Activated CD4-positive, alpha-beta T cell treated with anti-CD3 and anti-CD28 coated beads for 1 hour (primary cell): ENCODE results near the gene MOSMO.
"Not testable (repeated sequence)": the region's sequence is repeated elsewhere in the genome, so short reads cannot be mapped to it uniquely, and the experiment has no call there.

Experiments
- DNase-seq: peaks from one replicate; pipeline ENCODE4 v3.0.0-alpha.2; 2020

MOSMO gene

DNA sequence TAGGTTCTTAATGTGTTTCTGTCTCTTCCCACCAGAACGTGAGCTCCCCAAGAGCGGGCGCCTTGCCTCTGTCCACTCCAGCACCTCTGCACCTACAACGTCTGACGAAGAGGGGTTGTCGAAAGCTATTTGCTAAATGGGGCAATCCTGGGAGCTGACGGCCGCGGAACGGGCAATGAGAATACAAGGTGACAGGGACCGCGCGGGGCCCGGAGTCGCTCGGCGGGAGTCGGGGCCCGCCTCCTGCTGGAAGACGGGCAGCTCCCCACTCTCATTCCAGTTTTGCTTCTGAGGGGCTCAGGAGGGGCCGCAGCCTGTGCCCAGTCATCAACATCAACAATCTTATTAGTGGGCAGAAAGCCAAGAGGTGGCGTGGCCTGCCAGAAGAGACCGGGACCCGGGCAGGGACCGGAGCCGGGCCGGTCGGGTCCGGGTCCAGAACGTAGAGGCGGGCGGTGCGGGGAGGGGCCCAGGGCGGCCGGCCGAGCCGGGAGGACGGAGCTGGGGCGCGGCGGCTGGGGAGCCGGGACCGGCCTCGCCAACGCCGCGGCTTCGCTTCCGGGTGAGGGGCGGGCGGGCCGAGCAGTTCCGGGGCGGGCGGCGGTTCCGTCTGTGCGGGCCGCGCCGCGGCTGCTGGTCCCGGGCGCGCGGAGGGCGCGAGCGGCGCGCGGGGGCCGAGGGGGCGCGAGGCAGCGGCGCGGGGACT lies at the start of gene MOSMO:
TSS of gene MOSMO (plus strand) at position 603 of the 706 bp plus-strand sequence. CDS start 191 bp downstream, outside the sequence.
- peak; percentile 50 for DNase-seq

DNA sequence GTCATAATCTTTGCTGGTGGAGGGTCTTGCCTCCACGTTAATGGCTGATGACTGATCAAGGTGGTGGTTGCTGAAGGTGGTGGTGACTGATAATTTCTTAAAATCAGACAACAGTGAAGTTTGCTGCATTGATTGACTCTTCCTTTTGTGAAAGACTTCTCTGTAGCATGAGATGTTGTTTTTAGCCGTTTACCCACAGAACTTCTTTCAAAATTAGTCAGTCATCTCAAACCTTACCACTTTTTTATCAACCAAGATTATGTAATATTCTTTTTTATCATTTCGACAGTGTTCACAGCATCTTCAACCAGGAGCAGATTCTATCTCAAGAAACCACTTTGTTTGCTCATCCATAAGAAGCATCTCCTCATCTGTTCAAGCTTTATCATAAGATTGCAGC lies 48.9 kb upstream of the MOSMO start:
- no peak for DNase-seq

DNA sequence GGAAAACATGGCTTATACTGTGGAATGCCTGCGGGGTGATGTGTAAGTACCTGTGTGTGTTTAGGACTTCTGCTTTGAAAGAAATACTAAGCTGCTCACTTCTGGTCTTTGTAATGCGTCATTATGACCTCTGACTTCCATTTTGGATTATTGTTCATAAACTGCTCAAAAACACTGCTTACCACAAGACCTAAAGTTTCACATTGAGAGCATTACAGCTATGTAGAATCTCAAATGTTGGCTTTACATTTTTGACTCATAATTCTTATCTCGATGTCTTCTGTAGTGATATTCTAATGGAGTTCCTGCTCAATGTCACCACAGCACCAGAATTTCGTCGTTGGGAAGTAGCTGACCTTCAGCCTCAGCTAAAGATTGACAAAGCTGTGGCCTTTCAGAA lies 45.4 kb upstream of the MOSMO start:
- no peak for DNase-seq

DNA sequence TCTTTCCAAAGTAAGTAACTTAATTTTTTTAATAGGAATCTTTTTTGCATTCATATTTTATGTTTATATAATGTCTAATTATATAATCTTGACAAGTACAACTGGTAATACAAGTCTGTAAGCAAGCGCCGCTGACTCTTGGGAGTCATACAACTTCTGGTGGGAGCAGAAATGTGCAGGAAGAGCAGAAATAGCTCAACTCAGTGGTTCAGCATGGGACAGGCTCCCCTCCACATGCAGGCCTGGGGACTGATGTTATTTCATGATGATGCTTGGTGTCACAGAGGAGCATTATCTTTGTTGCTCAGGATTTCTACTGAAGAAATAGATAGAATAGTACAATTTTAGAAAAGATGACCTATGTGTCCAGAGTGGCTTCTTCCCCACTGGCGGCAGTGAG lies 44.0 kb upstream of the MOSMO start:
- DNase-seq, result no peak

DNA sequence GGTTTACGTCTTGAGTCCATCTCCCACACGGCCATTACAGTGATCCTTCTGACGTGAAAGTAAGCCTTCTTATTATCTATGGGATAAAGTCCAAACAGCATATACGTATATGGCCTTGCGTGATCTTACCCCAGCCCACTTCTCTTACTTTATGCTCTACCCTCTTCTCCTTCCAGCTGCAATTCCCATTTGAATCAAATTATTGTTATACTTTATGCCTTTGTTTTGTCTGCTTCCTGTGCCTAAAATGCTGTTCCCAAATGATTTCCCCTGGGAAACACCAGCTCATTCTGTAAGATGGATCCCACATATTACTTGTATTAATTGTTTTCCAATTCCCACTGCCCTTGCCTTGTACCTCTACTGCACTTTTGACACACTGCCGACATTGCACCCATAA lies 43.6 kb upstream of the MOSMO start:
- DNase-seq, result no peak

DNA sequence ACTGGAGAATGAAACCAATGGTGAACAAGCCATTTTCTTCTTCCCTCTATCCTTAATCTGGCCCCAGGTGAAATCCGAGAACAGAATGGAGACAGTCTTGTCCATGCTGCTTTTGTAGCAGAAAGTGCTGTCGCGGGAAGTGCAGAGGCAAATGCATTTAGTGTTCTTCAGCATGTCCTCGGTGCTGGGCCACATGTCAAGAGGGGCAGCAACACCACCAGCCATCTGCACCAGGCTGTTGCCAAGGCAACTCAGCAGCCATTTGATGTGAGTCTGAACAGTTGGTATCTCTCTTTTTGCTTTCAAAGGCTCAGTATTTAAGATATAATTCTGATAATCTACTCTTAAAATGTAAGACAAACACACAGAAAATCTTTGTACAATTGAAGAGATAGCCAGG lies 36.1 kb upstream of the MOSMO start:
- no peak for DNase-seq

DNA sequence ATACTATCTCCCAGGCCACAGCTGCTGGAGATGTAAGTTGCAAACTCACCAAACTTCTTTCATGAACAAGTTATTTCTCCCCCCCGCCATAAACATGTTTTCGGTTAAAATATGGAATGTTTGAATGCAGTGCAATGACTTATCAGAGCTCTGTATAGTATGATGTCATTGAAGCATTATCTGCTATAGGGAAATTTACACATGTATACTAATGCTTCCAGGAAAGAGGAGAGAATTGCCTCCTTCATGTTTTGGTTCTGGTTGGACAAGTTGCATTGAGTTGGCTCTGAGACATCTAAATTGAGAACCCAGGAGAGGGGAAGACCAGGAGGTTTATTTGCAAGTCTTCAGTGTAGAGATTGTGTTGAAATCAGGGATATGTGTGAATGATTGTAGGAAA lies 34.0 kb upstream of the MOSMO start:
- no peak for DNase-seq

DNA sequence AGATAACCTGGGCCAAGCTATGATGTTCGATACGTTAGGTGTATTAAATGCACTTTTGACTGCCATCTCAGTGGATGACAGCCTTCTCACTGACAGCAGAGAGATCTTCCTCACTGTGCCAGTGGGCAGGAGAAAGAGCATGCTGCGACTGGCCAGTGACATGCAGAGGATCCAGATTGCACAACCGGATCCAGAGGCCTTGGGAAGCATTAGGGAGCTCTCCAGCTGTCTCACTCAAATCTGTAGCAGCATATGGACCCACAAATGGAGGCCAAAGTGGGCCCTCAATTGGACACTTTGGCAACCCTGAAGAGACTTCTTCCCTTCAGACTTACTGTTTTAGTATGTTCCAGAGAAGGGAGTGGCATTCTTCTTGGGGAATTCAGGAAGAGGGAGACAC lies 27.9 kb upstream of the MOSMO start:
- no peak for DNase-seq

DNA sequence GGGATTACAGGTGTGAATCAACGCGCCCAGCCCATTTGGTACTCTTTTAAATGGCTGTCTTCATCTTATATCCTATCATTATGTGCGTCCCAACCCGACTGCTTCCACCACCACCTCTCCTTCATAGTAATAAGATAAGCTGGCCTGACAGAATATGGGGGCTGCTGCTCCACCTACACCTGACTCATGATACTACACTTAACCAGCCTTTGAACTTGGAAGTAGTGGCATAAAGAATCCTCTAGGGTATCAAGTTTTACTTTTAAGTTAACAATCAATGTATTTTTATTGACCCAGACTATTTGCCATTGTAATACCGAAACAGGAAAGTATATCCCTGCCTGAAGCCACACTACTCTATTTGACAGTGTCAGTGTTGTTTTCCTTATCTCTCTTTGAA lies 25.8 kb upstream of the MOSMO start:
- no peak for DNase-seq

DNA sequence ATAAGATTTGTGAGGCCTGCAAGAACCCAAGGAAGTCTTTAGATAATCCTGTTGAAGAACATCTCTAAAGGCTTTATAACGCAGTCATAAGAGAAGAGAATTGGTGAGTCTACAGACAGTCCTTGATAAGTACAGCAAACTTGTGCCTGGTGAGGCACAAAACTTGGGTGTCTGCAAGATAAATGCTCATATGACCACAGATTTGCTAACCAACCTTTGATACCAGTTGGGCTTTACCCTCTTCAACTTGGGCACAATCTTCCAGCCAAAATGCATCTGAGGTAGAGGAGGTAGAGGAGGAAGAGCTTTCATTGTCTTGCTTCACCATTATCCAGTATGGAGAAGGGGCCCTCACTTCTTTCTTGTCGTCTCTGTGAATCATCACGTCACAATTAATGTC lies 23.8 kb upstream of the MOSMO start:
- DNase-seq, result no peak

DNA sequence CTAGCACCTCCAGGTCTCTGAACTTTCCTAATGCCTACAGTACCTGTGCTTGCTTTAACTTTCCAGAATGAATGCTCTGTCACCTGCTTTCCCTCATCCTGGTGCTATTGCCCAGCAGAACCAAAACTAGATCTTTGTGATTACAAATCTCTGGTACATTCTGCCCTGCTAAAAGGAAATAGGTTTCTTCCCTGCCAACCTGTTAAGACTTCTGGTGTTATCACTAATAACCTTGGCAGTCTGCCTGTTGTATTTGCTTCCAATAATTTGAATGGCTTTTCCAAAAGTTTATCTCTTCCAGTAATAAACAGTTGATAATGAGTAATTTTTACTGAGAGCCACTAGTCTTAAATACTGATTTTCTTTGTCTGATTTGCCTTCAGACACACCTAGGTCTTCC lies 22.4 kb upstream of the MOSMO start:
- DNase-seq, result no peak

DNA sequence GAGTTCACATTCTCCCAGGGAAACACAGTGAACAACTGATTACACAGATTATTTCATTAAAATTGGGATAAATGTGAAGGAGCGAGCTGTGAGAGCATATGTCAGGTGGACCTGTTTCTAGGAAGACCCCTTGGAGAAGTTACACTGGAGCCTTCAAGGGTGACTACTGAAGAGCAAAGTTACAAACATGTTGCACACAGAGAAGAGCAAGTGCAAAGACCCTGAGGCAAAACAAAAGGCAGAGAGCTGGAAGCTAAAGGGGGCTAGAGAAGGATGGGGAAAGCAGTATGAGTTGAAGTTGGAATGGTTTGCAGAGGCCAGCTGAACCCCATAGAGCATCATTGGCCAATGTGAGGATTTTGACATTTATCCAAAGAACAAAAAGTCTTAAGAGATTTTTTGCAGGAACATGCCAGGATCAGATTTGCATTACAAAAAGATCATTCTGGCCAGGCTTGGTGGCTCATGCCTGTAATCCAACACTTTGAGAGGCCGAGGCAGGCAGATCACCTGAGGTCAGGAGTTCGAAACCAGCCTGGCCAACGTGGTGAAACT lies 21.1 kb upstream of the MOSMO start:
- DNase-seq, result no peak

DNA sequence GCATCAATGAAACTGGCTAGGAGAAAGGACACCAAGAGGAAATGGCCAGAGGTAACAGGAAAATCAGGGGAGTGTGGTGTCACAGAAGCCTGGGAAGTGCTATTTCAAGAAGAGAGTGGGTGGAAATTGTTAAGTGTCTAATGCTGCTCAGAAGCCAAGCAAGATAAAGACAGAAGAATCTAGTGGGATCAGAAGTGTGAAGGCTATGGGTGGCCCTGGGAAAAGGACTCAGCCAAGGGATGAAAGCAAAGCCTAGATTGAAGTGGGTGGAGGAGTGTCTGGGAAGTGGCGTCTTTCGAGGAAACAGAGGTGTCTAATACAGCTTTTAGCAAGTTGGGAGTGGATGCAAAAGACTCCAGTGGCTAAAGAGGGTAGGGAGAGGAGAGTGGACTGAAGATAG lies 20.4 kb upstream of the MOSMO start:
- DNase-seq, result no peak

DNA sequence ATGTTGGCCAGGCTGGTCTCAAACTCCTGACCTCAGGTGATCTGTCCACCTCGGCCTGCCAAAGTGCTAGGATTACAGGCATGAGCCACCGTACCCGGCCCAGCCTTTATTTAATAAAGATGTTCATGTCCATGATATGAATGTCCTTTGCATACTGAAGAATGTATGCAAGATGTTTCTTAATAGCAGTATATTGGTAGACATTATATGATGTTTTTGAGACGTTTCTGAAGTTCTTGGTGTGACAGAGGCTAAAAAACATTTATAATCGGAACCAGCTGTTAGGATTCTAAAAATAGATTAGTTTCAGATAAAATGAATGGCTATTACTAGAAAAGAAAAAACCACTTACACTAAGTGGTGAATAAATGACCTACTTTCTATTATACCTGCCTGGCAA lies 18.8 kb upstream of the MOSMO start:
- no peak for DNase-seq

DNA sequence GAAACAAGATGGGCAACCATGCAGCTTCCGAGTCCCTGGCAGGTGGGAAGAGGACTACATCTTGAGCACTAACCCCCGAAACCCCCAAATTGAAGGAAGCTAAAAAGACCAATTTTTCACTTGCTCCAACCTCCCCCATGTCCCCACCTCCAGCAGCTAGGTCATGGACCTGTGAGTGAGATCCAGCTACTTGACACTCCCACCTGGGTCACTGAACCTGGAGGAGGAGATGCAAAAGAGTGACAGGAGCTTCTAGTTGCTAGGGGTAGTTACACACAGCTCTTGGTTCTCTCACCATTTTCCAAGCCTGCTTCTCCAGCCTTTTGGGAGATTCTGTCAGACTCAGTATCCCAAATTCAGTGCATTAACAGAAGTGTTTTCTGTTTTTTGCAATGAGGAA lies 18.2 kb upstream of the MOSMO start:
- no peak for DNase-seq

DNA sequence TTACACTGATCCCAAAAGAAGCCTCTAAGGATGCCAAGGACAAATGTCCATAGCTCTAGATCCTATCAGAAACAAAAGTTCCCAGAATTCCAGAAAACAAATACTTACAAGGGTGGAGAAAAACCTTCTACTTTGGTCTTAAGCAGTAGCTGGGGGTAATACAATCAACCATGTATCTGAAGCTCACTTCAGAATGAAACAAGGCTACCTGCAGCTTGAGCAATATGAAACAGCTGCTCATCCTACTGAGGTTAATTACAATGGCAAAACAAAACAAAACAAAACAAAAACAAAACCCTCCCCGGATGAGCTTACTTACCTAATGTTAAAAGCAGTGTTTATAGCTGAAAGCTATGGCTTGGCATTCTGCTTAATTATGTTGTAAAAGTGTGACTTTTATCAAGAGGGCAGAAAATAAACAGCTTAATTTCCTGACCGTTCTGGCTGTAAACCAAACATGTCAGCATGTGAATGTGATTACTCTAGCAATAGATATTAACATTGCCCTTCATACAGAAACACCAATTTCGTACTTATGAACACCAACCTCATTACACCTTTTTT lies 17.4 kb upstream of the MOSMO start:
- no peak for DNase-seq

DNA sequence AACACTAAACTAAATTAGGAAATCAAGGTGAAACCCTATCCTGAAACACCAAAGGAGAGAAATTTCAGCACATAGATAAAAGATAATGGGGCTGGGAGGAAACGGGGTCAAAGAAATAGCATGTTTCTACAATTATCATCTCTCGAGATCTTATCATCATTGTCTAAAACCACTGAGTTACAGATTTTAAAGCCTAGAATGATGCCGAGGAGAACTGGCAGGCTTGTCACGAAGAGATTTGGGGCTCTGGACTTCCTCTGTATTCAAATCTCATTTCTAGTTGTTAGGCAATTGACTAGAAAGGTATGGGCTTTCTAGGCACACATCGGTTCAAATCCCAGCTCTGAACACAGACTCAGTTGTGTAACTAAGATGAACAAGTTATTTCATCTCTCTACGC lies 16.3 kb upstream of the MOSMO start:
- no peak for DNase-seq

DNA sequence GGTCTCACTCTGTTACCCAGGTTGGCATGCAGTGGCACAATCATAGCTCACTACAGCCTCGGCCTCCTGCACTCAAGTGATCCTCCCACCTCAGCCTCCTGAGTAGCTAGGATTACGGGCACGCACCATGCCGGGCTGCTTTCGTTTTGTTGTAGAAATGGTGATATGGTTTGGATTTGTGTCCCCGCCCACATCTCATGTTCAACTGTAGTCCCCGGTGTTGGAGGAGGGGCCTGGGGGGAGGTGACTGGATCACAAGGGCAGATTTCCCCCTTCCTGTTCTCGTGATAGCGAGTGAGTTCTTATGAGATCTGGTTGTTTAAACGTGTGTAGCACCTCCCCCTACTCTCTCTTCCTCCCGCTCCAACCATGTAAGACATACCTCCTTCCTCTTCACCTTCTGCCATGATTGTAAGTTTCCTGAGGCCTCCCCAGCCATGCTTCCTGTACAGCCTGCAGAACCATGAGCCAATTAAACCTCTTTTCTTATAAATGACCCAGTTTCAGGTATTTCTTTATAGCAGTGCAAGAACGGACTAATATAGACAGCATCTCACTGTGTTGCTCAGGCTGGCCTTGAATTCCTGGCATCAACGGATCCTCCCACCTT lies 12.9 kb upstream of the MOSMO start:
- DNase-seq, result no peak

DNA sequence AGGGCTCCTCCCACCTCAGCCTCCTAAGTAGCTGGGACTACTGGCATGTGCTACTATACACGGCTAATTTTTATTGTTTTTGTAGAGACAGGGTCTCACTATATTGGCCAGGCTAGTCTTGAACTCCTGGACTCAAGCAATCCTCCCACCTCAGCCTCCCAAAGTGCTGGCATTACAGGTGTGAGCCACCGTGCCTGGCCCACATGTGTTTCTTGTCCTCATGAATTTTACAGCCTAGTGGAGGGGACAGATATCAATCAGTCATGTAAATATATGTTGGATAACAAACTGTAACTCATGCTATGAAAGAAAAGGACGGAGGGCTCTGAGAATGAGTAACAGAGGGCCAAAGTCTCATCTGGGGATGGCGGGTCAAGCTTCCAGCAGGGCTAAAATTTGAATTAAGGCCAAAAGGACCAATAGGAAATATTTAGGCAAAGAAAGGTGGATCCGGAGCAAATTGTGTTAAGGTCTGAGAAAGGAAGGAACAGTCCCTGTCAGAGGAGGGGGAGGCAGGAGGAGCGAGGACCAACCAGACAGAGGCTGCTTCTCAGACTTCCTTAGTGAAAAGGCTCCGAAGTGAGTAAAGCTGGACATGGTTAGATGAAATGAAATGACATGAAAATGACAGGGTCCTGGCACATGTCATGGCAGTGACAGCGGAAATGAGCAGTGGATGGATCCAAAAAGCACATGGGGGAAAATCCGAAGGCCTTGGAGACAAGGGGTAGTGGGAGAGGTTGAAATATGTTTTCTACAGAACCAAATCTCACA lies 10.8 kb upstream of the MOSMO start:
- no peak for DNase-seq

DNA sequence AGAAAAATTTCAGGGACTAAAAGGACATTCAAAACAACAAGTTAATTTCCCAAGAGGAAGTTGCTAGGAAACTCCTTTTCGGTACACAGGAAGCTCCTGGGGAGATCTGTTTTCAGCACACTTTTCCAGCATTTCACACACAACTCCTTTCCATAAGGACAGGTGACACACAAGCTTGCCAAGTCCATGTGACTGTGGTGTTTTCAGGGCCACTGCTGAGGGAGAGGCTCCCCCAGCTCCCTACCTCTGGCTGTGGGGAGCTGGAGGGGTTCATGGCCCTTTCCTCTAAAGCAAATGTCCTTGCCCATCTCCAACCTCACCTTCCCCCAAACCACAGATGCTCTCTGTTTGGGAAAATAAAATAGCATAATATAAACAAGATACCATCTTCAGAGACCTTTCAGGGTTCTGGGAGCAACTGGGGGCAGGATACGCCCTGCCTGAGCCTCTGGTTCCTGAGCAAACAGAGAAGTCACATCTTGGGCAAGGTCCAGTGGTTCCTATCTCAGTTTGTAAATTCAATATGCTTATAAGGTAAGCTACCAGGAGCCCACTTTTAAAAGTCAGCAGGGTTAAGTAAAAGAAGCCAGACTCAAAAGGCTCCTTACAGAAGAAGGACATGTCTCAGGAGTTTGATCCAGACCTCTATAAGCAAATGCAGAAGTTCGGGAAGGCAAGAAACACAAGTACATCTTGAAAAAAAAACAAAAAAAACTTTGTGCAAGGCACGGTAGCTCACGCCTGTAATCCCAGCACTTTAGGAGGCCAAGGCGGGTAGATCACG lies 10.0 kb upstream of the MOSMO start:
- no peak for DNase-seq

DNA sequence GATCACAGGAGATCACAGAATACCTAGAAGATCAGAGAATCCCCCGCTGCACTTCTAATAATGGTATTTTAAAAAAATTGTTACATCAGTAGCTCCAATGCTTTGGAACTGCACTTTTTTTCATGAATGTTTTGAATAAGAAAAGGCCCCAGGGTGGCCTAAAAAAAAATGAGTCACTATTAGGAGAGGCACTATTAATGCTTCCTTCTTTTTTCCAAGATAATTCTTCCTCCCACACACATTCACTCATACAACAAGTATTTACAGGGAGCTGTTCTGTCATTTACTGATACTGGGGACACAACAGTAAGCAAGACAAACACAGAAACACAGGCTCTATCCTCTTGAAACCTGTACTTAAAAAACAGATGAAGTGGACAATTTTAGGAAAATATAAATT lies 6.3 kb upstream of the MOSMO start:
- no peak for DNase-seq

DNA sequence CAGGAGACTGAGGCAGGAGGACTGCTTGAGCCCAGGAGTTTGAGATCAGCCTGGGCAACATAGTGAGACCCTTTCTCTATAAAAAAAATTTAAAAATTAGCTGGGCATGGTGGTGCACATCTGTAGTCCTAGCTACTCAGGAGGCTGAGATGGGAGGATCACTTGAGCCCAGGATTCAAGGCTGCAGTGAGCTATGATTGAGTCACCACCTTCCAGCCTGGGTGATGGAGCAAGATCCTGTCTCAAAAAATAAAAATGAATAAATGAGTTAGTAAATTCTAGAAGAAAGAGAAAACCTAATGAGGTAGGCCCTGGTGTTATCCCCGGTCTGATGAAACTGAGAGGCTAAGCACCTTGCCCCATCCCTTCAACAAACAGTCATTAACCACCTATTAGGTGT lies 5.9 kb upstream of the MOSMO start:
- not testable (repeated sequence) for DNase-seq

DNA sequence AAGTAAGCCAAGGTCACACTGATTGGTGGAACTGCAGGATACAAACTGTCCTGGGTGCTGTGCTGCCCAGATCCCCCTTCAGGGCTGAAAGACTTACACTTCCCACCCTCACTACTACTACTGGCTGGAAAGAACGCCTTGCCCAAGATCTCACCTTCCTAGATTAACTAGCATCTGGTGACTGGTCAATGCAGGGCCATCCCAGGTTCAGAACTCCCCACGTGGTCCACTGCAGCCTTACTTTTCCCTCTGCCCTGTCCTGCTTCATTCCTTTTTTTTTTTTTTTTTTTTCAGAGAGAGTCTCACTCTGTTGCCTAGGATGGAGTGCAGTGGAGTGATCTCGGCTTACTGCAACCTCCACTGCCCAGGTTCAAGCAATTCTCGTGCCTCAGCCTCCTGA lies 4.7 kb upstream of the MOSMO start:
- no peak for DNase-seq
